CD14-positive monocyte (primary cell): Measurements from ENCODE around the gene CMTM2. TPM values are rescaled to one million over a fixed set of nuclear protein-coding genes. Genes with fewer than 3 reads are reported as not detected.
"Not testable (repeated sequence)": the region's sequence is repeated elsewhere in the genome, so short reads cannot be mapped to it uniquely, and the experiment has no call there.

Experiments
- DNase-seq, 3 donors: peaks; one replicate each; pipeline ENCODE4 v3.0.0-alpha.2; 2011 to 2022
- H2AFZ ChIP-seq: 2 replicates; pipeline ENCODE4 v1.6.0; 2012; ENCODE audit warnings: mild to moderate bottlenecking, low read depth, low read length, inconsistent platforms; ENCODE audit not compliant: insufficient read depth, poor library complexity, severe bottlenecking
- H3K27ac ChIP-seq, 2 donors: 1 replicate in 1 of 2; 2 replicates in 1 of 2; pipeline ENCODE4 v1.5.1; 2012 to 2013; ENCODE audit warnings: low read length in 2 of 2, control low read depth in 1 of 2, inconsistent platforms in 1 of 2, low read depth in 1 of 2, mild to moderate bottlenecking in 1 of 2
- H3K27me3 ChIP-seq, 2 donors: one replicate each; pipeline versions ENCODE4 v1.6.0 to v1.6.1; 2011 to 2013; ENCODE audit warnings: low read length in 2 of 2; ENCODE audit not compliant: control insufficient read depth in 2 of 2, insufficient read depth in 2 of 2
- H3K36me3 ChIP-seq, 2 donors: replicated peaks in 1 of 2; 1 replicate in 1 of 2; 2 replicates in 1 of 2; pipeline versions ENCODE4 v1.5.1 to v1.6.1; 2012 to 2013; ENCODE audit warnings: low read length in 2 of 2, control low read depth in 1 of 2, inconsistent platforms in 1 of 2, mild to moderate bottlenecking in 1 of 2; ENCODE audit not compliant: insufficient read depth in 2 of 2, control insufficient read depth in 1 of 2
- H3K4me1 ChIP-seq, 2 donors: 1 replicate in 1 of 2; 2 replicates in 1 of 2; pipeline versions ENCODE4 v1.5.1 to v1.6.1; 2012 to 2013; ENCODE audit warnings: low read length in 2 of 2, control low read depth in 1 of 2, inconsistent platforms in 1 of 2, mild to moderate bottlenecking in 1 of 2, moderate library complexity in 1 of 2; ENCODE audit not compliant: insufficient read depth in 2 of 2, control insufficient read depth in 1 of 2
- H3K4me2 ChIP-seq: replicated peaks from 2 replicates; pipeline ENCODE3; 2012; ENCODE audit warnings: low read length, moderate library complexity, mild to moderate bottlenecking; ENCODE audit not compliant: poor library complexity, severe bottlenecking; ENCODE audit errors: extremely low read depth
- H3K4me3 ChIP-seq, 3 experiments: fragments of 200-600 bp in 1 of 3; sonication (generic) in 1 of 3; replicated peaks in 1 of 3; 1 replicate in 2 of 3; 2 replicates in 1 of 3; pipeline ENCODE4 v1.5.1; 2011 to 2013; ENCODE audit warnings: low read length in 3 of 3, mild to moderate bottlenecking in 3 of 3, control low read depth in 2 of 3, low read depth in 2 of 3, inconsistent platforms in 1 of 3, moderate library complexity in 1 of 3
- H3K79me2 ChIP-seq: 2 replicates; pipeline ENCODE4 v1.6.0; 2012; ENCODE audit warnings: mild to moderate bottlenecking, control low read depth, inconsistent platforms, low read length, moderate library complexity; ENCODE audit not compliant: insufficient read depth
- H3K9ac ChIP-seq: 2 replicates; pipeline ENCODE4 v1.6.0; 2017; ENCODE audit warnings: low read length, mild to moderate bottlenecking; ENCODE audit not compliant: insufficient read depth, poor library complexity, severe bottlenecking
- H3K9me3 ChIP-seq, 2 donors: replicated peaks in 1 of 2; 1 replicate in 1 of 2; 2 replicates in 1 of 2; pipeline versions ENCODE4 v1.5.1 to v1.6.1; 2012 to 2013; ENCODE audit warnings: low read length in 2 of 2, control low read depth in 1 of 2; ENCODE audit not compliant: control insufficient read depth in 1 of 2, insufficient read depth in 1 of 2
- H4K20me1 ChIP-seq: 2 replicates; pipeline ENCODE4 v1.6.0; 2012; ENCODE audit warnings: mild to moderate bottlenecking, low read length, control low read depth, moderate library complexity; ENCODE audit not compliant: insufficient read depth
- H3K27ac Mint-ChIP-seq, 7 donors: one replicate each; pipeline ENCODE4 v1.8.0; 2020; ENCODE audit warnings: mild to moderate bottlenecking in 7 of 7, mixed read lengths in 7 of 7, moderate library complexity in 6 of 7, inconsistent platforms in 2 of 7
- H3K27me3 Mint-ChIP-seq, 3 donors: one replicate each; pipeline ENCODE4 v1.8.0; 2021 to 2022; ENCODE audit warnings: low read depth in 3 of 3, mild to moderate bottlenecking in 3 of 3, mixed read lengths in 3 of 3, moderate library complexity in 3 of 3, inconsistent platforms in 1 of 3
- H3K36me3 Mint-ChIP-seq, 2 donors: one replicate each; pipeline ENCODE4 v1.8.0; 2020; ENCODE audit warnings: mixed read lengths in 2 of 2, inconsistent platforms in 1 of 2, mild to moderate bottlenecking in 1 of 2
- H3K4me1 Mint-ChIP-seq: one replicate; pipeline ENCODE4 v1.8.0; 2020; ENCODE audit warnings: mild to moderate bottlenecking, mixed read lengths
- H3K4me3 Mint-ChIP-seq, 2 donors: one replicate each; pipeline ENCODE4 v1.8.0; 2020; ENCODE audit warnings: mild to moderate bottlenecking in 2 of 2, mixed read lengths in 2 of 2, moderate library complexity in 1 of 2
- H3K9me3 Mint-ChIP-seq, 7 donors: one replicate each; pipeline ENCODE4 v1.8.0; 2020 to 2022; ENCODE audit warnings: mixed read lengths in 7 of 7, mild to moderate bottlenecking in 6 of 7, moderate library complexity in 6 of 7, inconsistent platforms in 2 of 7
- CTCF ChIP-seq: fragments of 200-600 bp; IDR thresholded peaks from one replicate; pipeline ENCODE4 v1.8.0; 2022; ENCODE audit warnings: antibody characterized with exemption, mild to moderate bottlenecking
- WGBS: methylation state at CpG from one replicate; pipeline ENCODE4 v1.1.5; 2013; ENCODE audit warnings: missing lambda C conversion rate; ENCODE audit not compliant: insufficient coverage; 5-methylcytosine and 5-hydroxymethylcytosine counted together
- intact Hi-C, 2 donors: fragments of 100-400 bp; cut with micrococcal nuclease; formaldehyde crosslinking; loops; one replicate each; pipeline versions ENCODE4 v1.15.0 to v1.15.1; 2023
- polyA plus RNA-seq, 3 donors: library from polyadenylated mRNA; depleted of rRNA in 1 of 3; unstranded in 2 of 3; stranded (reverse) in 1 of 3; fragments of 300-500 nt in 2 of 3; fragments of >200 nt in 1 of 3; fragmentation: Illumina TruSeq in 2 of 3; gene quantifications; 1 replicate in 2 of 3; 2 replicates in 1 of 3; pipeline ENCODE4 v1.2.3, GENCODE V29; 2012 to 2021

Gene CMTM2
- polyA plus RNA-seq, 3 donors: 11.0 to 41.6 (median 39.1) TPM

GRCh38 chr16:66629856-66630255, 50.6 kb downstream of the CMTM2 start:
- H4K20me1 ChIP-seq: no peaks in the 10 kb centered on the region
- no peaks in the 10 kb centered on the region for H3K4me1 ChIP-seq
- H3K79me2 ChIP-seq: no peaks in the 10 kb centered on the region
- no peaks in the 10 kb centered on the region for H3K4me1 Mint-ChIP-seq
- no peak overlapping the region for H3K27ac ChIP-seq
- peaks cover 0 to 2% (median 0%) of the 10 kb centered on the region in 7 donors for H3K9me3 Mint-ChIP-seq
- no peak overlapping the region for H3K27ac Mint-ChIP-seq
- H3K4me3 Mint-ChIP-seq: no peak overlapping the region
- H3K4me2 ChIP-seq: no peak overlapping the region
- H3K9ac ChIP-seq: no peak overlapping the region
- no peak overlapping the region for H3K4me3 ChIP-seq
- no peaks in the 10 kb centered on the region for H3K9me3 ChIP-seq
- no peak for TF ChIP-seq CTCF
- peaks cover 32 to 67% of the 10 kb centered on the region in 2 donors for H3K36me3 Mint-ChIP-seq
- intact Hi-C loops: no loop called here
- H3K27me3 Mint-ChIP-seq: peaks cover 0 to 2% (median 0%) of the 10 kb centered on the region in 3 donors
- no peak for DNase-seq
- no peaks in the 10 kb centered on the region for H3K27me3 ChIP-seq
- 100% methylated on average over 3 of the region's 5 CpGs for WGBS
- H3K36me3 ChIP-seq: peaks cover 1 to 40% of the 10 kb centered on the region in 2 donors
- H2AFZ ChIP-seq: no peak overlapping the region

DNA sequence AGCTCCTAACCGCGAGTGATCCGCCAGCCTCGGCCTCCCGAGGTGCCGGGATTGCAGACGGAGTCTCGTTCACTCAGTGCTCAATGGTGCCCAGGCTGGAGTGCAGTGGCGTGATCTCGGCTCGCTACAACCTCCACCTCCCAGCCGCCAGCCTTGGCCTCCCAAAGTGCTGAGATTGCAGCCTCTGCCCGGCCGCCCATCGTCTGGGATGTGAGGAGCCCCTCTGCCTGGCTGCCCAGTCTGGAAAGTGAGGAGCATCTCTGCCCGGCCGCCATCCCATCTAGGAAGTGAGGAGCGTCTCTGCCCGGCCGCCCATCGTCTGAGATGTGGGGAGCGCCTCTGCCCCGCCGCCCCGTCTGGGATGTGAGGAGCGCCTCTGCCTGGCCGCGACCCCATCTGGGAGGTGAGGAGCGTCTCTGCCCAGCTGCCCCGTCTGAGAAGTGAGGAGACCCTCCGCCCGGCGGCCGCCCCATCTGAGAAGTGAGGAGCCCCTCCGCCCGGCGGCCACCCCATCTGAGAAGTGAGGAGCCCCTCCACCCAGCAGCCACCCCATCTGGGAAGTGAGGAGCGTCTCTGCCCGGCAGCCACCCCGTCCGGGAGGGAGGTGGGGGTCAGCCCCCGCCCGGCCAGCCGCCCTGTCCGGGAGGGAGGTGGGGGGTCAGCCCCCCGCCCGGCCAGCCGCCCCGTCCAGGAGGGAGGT, 51.4 kb downstream of the CMTM2 start:
- H3K9me3 ChIP-seq, H3K4me3 ChIP-seq, H3K79me2 ChIP-seq, H3K9ac ChIP-seq, H4K20me1 ChIP-seq, H3K4me3 Mint-ChIP-seq, H3K4me2 ChIP-seq, H2AFZ ChIP-seq, H3K9me3 Mint-ChIP-seq, DNase-seq, H3K27ac ChIP-seq, H3K27me3 ChIP-seq, H3K4me1 ChIP-seq, H3K4me1 Mint-ChIP-seq, H3K27me3 Mint-ChIP-seq, H3K27ac Mint-ChIP-seq, intact Hi-C loops: not testable (repeated sequence)
- H3K36me3 Mint-ChIP-seq: peaks cover 37 to 68% of the 10 kb centered on the region in 2 donors
- peaks cover 6 to 47% of the 10 kb centered on the region in 2 donors for H3K36me3 ChIP-seq
- whole genome bisulfite sequencing: no CpG with 5 or more reads among the region's 49 CpGs

GRCh38 chr16:66631558-66631957, 52.3 kb downstream of the CMTM2 start:
- H3K79me2 ChIP-seq, H3K9ac ChIP-seq, H3K4me1 ChIP-seq, H3K27ac ChIP-seq, H3K9me3 ChIP-seq, H2AFZ ChIP-seq, H4K20me1 ChIP-seq, H3K27ac Mint-ChIP-seq, H3K27me3 ChIP-seq, H3K4me3 Mint-ChIP-seq, H3K4me2 ChIP-seq, H3K4me3 ChIP-seq, intact Hi-C loops, DNase-seq, H3K9me3 Mint-ChIP-seq, H3K4me1 Mint-ChIP-seq, H3K27me3 Mint-ChIP-seq: not testable (repeated sequence)
- peaks cover 43 to 69% of the 10 kb centered on the region in 2 donors for H3K36me3 Mint-ChIP-seq
- H3K36me3 ChIP-seq: peaks cover 14 to 56% of the 10 kb centered on the region in 2 donors
- no CpG with 5 or more reads among the region's 4 CpGs for WGBS
